Small intestine (tissue), 7 donors: ENCODE results near the gene PDE4D. TPM values are rescaled to one million over a fixed set of nuclear protein-coding genes. Genes with fewer than 3 reads are reported as not detected.

Source experiments
- DNase-seq, 2 donors: peaks; one replicate each; pipeline versions ENCODE4 v3.0.0 to v3.0.0-alpha.2; 2013
- FAIRE-seq: peaks from 2 replicates; lab custom pipeline; 2012; peaks lifted over from hg19 to GRCh38; lab: Jason Lieb, UNC
- H3K27ac ChIP-seq, 3 donors: one replicate each; pipeline ENCODE4 v1.5.1; 2013; ENCODE audit warnings: low read length in 2 of 3, mild to moderate bottlenecking in 2 of 3, control low read depth in 1 of 3, inconsistent platforms in 1 of 3, low read depth in 1 of 3, moderate library complexity in 1 of 3
- H3K27me3 ChIP-seq, 3 donors: one replicate each; pipeline ENCODE4 v1.6.1; 2013; ENCODE audit warnings: low read length in 3 of 3, inconsistent platforms in 1 of 3; ENCODE audit not compliant: control insufficient read depth in 3 of 3, insufficient read depth in 3 of 3
- H3K36me3 ChIP-seq, 3 donors: one replicate each; pipeline ENCODE4 v1.6.1; 2013; ENCODE audit warnings: low read length in 3 of 3, inconsistent platforms in 1 of 3, low read depth in 1 of 3, mild to moderate bottlenecking in 1 of 3, moderate library complexity in 1 of 3; ENCODE audit not compliant: control insufficient read depth in 3 of 3, insufficient read depth in 2 of 3
- H3K4me1 ChIP-seq, 3 donors: one replicate each; pipeline ENCODE4 v1.6.1; 2013; ENCODE audit warnings: low read length in 2 of 3, inconsistent platforms in 1 of 3, low read depth in 1 of 3, mild to moderate bottlenecking in 1 of 3, moderate library complexity in 1 of 3; ENCODE audit not compliant: control insufficient read depth in 3 of 3, insufficient read depth in 2 of 3
- H3K4me3 ChIP-seq, 3 donors: one replicate each; pipeline ENCODE4 v1.5.1; 2013; ENCODE audit warnings: low read length in 3 of 3, control low read depth in 1 of 3, inconsistent platforms in 1 of 3, low read depth in 1 of 3, mild to moderate bottlenecking in 1 of 3, moderate library complexity in 1 of 3
- H3K9me3 ChIP-seq, 2 donors: one replicate each; pipeline ENCODE4 v1.6.1; 2013; ENCODE audit warnings: low read depth in 1 of 2, low read length in 1 of 2; ENCODE audit not compliant: control insufficient read depth in 2 of 2, insufficient read depth in 1 of 2
- WGBS, 3 donors: extraction: QIAGEN DNeasy Blood & Tissue Kit; methylation state at CpG; one replicate each; pipeline ENCODE4 v1.1.7; 2013; 5-methylcytosine and 5-hydroxymethylcytosine counted together
- polyA plus RNA-seq, 4 donors: library from polyadenylated mRNA; stranded (reverse) in 3 of 4; unstranded in 1 of 4; fragments of 200-250 nt in 3 of 4; fragments of 120-200 nt in 1 of 4; gene quantifications; one replicate each; pipeline versions ENCODE4 v1.2.1 to v1.2.3, GENCODE V29; 2013
- donor health status: healthy with polysubstance abuse.
- donor health status: control.
- donor health status: control.
- donor health status: Bipolar disorder and iron deficiency.
- donor health status: healthy.

PDE4D gene
- polyA plus RNA-seq, 4 donors: 2.9 to 16.2 (median 5.3) TPM

GRCh38 chr5:59079622-59080620 lies 813.6 kb downstream of the PDE4D start:
- 66 to 84% (median 71%) methylated on average over 7 of the region's 7 CpGs for WGBS, 3 donors
- FAIRE-seq (no peak), DNase-seq (peak in 1 of 2 donors; percentile 23)

DNA sequence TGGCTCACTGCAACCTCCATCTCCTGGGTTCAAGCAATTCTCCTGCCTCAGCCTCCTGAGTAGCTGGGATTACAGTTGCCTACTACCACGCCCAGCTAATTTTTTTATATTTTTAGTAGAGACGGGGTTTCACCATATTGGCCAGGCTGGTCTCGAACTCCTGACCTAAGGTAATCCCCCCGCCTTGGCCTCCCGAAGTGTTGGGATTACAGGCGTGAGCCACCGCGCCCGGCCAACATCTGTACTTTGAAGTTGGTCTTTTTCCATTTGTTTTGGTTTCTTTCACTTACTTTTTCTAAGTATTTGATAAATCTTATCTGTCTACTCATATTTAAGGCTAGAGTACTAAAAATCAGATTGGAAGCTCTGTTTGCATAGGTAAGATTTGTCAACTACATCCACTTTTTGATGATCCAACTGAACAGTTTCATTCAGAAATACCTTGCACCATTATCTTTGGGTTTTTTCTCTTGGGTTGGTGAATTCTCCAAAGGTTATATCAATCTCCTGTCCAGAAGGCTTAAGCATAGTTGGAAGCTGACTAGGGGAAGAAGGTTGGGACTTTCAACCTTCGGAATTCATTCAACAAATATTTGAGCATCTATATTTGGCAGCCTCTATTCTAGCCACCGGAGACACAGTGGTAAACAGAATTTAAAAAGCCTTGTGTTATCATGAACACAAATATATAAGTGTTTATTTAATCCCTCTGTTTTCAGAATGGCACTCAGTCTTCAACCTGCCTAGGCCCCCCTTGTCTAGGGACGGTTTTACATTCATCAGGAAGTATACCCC lies 821.6 kb downstream of the PDE4D start:
- DNase-seq (no peak), FAIRE-seq (no peak)
- WGBS, 3 donors: 90 to 91% (median 91%) methylated on average over 12 of the region's 12 CpGs

More at GRCh38 chr5:59079622-59080620, 813.6 kb downstream of the PDE4D start:
- H3K36me3 ChIP-seq: no peaks in the 10 kb centered on the region
- no peaks in the 10 kb centered on the region for H3K4me1 ChIP-seq
- no peaks in the 10 kb centered on the region for H3K9me3 ChIP-seq
- H3K27me3 ChIP-seq: no peaks in the 10 kb centered on the region
- H3K27ac ChIP-seq: no peak overlapping the region
- no peak overlapping the region for H3K4me3 ChIP-seq

DNA sequence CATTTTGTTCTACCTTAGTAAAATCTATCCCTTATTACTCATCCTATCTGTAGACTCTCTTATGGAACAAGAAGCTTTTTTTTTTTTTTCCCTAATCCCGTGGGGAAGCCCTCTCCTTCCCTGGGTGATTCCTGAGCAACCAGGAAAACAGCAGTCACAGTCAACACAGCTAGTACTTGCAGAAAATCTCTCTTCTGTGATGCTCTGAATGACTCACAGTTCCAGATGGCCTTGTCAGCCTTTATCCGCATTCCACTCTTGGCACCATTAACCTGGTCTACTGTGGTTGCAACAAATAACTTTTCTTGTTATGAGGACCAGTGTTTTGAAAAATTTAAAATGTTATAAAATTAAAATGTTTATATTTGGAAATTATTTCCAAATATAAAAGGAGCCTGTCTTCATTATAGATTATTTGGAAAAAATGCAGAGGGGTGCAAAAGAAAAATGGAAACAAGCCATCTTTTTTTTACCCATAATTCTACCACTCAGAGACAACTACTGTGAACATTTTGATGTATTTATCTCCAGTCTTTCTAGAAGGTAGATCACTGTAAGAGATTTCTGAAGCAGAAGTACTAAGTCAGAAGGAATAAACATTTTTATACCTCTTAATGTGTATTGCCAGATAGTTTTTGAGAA lies 824.0 kb downstream of the PDE4D start:
- DNase-seq (no peak), FAIRE-seq (no peak)
- 73 to 84% (median 81%) methylated on average over 2 of the region's 2 CpGs for WGBS, 3 donors
- H3K27me3 ChIP-seq: no peaks in the 10 kb centered on the region
- H3K27ac ChIP-seq: no peak overlapping the region
- no peaks in the 10 kb centered on the region for H3K36me3 ChIP-seq
- no peak overlapping the region for H3K4me3 ChIP-seq
- H3K4me1 ChIP-seq: no peaks in the 10 kb centered on the region
- H3K9me3 ChIP-seq: no peaks in the 10 kb centered on the region

More for the DNA sequence above, 821.6 kb downstream of the PDE4D start:
- no peak overlapping the region for H3K27ac ChIP-seq
- H3K36me3 ChIP-seq: no peaks in the 10 kb centered on the region
- no peak overlapping the region for H3K4me3 ChIP-seq
- no peaks in the 10 kb centered on the region for H3K27me3 ChIP-seq
- no peaks in the 10 kb centered on the region for H3K4me1 ChIP-seq
- no peaks in the 10 kb centered on the region for H3K9me3 ChIP-seq

DNA sequence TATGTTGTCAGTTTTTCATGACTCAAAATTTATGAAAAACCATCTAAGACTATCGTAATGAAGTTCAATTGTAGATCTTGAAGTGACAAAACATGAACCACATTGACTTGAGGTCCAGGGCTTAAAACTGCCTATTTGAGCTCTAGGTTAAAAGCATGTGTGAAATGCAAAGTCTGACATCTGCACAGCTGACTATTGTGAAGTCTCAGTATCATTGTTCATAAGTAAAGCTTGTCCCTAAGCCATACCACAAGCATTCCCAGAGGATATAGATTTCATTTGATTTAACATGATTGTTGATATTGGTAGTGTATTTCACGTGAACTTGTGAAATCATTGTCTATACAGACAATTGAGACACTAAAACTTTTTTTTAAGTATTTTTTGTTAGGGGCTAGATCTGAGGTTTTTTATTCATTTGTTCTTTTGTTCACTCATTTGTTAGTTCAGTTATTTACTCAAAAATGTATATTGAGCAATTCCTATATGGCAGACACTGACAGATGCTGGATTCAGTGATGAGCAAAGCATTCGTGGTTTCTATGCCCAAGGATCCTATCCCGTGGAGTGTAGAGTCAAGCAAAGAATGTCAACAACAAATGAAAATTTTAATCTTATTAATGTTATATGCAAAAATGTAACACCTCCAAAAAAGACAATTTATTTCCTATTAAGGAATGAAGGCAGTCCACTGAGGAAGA lies 825.4 kb downstream of the PDE4D start:
- Histone ChIP-seq H3K4me1 (peaks cover 0 to under 1% (median 0%) of the 10 kb centered on the region in 3 donors), H3K27ac (no peak overlapping the region), H3K4me3 (no peak overlapping the region), H3K27me3 (no peaks in the 10 kb centered on the region), H3K9me3 (no peaks in the 10 kb centered on the region), H3K36me3 (no peaks in the 10 kb centered on the region)
- FAIRE-seq: no peak
- no peak for DNase-seq
- WGBS, 3 donors: 95 to 96% (median 96%) methylated on average over 4 of the region's 4 CpGs

GRCh38 chr5:59066367-59067163 lies 827.0 kb downstream of the PDE4D start:
- H3K36me3 ChIP-seq: no peaks in the 10 kb centered on the region
- no peak overlapping the region for H3K4me3 ChIP-seq
- FAIRE-seq (no peak), DNase-seq (no peak)
- H3K27me3 ChIP-seq: no peaks in the 10 kb centered on the region
- no peak overlapping the region for H3K27ac ChIP-seq
- WGBS, 3 donors: 84 to 94% (median 91%) methylated on average over 5 of the region's 5 CpGs
- H3K9me3 ChIP-seq: no peaks in the 10 kb centered on the region
- peaks cover 0 to 3% (median 0%) of the 10 kb centered on the region in 3 donors for H3K4me1 ChIP-seq

DNA sequence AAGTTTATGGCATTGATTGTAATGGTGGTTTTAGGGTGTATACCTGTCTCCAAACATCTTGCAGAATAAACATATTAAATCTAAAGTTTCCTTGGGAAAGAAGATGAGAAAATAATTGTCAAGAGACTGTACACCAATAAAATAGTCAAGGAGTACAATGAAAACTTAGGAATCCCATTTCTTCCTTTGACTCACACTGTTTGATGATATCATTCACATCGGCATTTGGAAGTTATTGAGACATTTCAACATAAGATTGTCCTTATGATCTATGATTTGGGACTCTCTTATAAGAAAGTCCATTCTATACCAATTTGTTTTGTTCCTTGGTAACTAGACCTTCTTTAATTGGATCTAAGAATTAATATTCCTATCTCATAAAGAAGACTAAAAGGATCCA lies 828.0 kb downstream of the PDE4D start:
- FAIRE-seq (no peak), DNase-seq (no peak)

DNA sequence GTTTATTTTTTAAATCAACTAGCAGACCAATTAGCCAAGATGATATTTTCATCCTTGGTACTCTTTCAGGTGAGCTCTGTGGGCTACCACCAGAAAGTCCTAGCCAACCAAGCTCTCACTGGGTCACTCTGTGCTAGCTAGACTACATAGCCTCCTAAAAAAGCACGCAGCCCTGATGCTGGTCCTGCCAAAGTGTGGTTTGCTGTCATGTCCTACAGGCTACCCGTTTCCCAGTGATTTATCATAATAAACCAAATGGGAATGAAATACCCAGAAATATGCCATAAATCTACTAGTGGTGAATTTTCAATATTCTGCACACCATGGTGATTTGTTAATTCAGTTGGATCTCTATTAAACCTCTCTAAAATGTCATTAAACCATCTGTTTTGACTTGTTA lies 829.2 kb downstream of the PDE4D start:
- no peak for FAIRE-seq
- no peaks in the 10 kb centered on the region for H3K9me3 ChIP-seq
- H3K27me3 ChIP-seq: no peaks in the 10 kb centered on the region
- no peaks in the 10 kb centered on the region for H3K36me3 ChIP-seq
- no peak overlapping the region for H3K27ac ChIP-seq
- DNase-seq: no peak
- 31 to 88% (median 83%) methylated on average over 2 of the region's 2 CpGs for WGBS, 3 donors
- no peak overlapping the region for H3K4me3 ChIP-seq
- H3K4me1 ChIP-seq: peaks cover 0 to 3% (median 0%) of the 10 kb centered on the region in 3 donors

More for the DNA sequence above, 828.0 kb downstream of the PDE4D start:
- WGBS, 3 donors: 90 to 95% (median 94%) methylated on average over 1 of the region's 1 CpG
- Histone ChIP-seq H3K9me3 (no peaks in the 10 kb centered on the region), H3K36me3 (no peaks in the 10 kb centered on the region), H3K4me1 (peaks cover 0 to 3% (median 0%) of the 10 kb centered on the region in 3 donors), H3K27ac (no peak overlapping the region), H3K4me3 (no peak overlapping the region), H3K27me3 (no peaks in the 10 kb centered on the region)
